HG02588 (cell line): ENCODE results near the gene TMEM120B.
"Not testable (repeated sequence)": the region's sequence is repeated elsewhere in the genome, so short reads cannot be mapped to it uniquely, and the experiment has no call there.

ENCODE experiments used
- ATAC-seq: cut with Tn5 transposase; IDR thresholded peaks from one replicate; pipeline ENCODE4 v1.9.1; 2021; ENCODE audit warnings: mild to moderate bottlenecking, moderate library complexity; ENCODE audit not compliant: unreplicated experiment

TMEM120B gene

DNA sequence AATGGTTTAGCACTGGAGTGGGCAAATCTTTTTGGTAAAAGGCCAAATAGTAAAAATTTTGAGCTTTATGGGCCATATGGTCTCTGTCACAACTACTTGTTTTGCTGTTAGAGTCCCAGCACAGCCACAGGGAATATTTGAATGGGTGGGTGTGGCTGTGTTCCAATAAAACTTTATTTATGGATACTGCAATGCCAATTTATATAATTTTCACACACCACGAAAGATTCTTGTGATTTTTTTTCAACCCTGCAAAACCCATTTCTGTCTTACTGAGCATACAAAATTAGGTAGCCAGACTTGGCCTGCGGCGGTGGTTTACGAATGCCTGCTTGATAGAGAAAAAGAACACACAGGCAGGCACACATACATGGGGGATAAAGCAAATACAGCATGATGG, 28.3 kb downstream of the TMEM120B start:
- no peak for ATAC-seq

DNA sequence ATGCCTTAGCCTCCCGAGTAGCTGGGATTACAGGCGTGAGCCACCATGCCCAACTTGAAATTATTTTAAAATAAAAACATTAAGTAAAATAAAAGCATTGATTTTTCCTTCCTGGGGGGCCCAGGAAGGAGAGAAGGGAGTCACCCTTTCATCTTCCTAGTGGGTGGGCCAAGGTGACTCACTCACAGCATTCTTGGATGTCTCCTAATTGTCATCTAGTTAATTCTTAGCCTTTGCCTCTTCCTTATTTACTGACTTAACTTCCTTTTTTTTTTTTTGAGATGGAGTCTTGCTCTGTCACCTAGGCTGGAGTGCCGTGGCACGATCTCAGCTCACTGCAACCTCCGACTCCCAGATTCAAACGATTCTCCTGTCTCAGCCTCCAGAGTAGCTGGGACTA, 29.2 kb downstream of the TMEM120B start:
- ATAC-seq: no peak

DNA sequence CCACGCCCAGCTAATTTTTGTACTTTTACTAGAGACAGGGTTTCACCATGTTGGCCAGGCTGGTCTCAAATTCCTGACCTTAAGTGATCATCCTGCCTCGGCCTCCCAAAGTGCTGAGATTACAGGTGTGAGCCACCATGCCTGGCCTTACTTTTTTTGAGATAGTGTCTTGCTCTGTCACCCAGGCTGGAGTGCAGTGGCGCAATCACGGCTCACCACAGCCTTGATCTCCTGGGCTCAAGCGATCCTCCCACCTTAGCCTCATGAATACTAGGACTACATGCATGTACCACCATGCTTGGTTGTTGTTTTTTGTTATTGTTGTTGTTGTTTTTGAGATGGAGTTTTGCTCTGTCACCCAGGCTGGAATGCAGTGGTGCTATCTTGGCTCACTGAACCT, 33.0 kb downstream of the TMEM120B start:
- not testable (repeated sequence) for ATAC-seq

DNA sequence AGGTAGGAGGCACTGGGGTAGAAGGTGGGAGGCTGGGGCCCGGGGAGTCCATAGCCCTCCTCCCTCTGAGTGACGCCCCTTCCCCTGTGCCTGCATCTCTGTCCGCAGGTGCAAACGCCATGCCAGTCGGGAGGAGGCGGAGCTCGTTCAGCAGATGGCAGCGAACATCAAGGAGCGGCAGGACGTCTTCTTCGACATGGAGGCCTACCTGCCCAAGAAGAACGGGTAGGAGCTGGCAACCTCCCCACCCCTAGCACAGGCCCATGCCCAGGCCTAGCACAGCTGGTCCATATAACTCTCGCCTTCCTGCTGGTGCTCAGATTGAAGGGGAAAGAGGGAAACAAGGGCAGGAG, 35.6 kb downstream of the TMEM120B start:
- ATAC-seq: no peak

DNA sequence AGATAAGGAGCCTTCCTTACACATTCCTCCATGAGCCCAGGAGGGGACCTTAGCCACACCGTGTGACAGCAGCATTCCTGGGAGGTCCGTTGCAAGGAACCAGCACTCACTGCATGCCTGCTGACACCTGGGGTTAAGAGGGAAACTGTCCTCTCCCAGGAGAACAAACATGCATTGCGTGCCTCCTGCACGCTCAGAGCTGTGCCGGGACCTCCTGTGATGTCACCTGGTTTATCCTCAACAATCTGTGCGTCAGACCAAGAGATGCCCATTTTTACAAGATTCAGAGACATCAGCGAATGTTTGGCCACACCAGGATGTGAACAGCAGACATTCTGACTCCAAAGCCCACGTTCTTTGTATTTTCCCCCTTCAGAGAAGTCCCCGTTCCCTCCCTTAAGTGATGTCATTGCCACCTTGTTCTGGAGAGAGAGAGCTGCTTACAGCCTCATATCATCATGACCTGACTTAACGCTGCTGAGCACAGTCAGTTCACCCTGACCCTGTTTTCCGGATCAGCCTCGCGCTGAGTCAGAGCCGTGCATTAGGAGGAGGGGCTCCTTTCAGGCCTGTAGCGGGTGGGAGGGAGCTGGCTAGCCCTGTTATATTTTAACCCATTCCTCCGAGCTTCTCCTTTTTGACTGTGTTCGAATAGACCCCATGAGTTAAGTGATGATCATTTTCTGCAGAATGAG, 36.2 kb downstream of the TMEM120B start:
- no peak for ATAC-seq

DNA sequence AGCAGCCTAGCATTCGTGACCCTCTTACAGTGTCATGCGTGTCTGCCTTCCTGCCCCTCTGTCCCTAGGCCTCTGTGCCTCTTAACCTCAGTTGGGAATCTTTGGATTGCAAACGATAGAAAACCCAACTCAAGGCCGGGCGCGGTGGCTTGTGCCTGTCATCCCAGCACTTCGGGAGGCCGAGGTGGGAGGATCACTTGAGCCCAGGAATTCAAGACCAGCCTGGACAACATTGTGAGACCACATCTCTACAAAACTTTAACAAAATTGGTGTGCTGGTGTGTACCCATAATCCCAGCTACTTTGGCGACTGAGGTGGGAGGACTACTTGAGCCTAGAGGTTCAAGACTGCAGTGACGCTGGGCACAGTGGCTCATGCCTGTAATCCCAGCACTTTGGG, 36.7 kb downstream of the TMEM120B start:
- ATAC-seq: no peak

DNA sequence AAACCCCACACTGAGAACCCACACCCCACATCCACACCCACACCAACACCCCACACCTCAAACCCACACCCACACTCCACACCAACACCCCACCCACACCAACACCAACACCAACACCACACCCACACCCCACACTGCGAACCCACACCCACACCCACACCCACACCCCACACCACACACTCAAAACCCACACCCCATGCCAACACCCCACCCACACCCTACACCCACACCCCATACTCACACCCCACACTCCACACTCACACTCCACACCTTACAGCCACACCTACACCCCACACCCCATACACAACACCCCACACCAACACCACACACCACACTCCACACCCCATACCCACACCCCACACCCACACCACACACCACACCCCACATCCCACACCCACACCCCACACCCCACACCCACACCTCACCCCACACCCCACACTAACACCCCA, 38.0 kb downstream of the TMEM120B start:
- no peak for ATAC-seq

DNA sequence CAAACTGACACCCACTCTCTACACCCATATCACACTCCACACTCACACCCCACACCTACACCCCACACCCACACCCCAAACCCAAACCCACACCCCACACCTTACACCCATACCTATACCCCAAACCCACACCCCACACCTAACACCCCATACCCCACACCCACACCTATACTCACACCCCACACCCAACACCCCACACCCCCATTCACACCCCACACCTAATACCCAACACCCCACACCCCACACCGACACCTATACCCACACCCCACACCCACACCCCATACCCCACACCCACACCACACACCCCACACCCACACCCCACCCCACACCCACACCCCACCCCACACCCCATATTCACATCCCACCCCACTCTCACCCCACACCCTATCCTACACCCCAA, 38.5 kb downstream of the TMEM120B start:
- ATAC-seq: no peak

DNA sequence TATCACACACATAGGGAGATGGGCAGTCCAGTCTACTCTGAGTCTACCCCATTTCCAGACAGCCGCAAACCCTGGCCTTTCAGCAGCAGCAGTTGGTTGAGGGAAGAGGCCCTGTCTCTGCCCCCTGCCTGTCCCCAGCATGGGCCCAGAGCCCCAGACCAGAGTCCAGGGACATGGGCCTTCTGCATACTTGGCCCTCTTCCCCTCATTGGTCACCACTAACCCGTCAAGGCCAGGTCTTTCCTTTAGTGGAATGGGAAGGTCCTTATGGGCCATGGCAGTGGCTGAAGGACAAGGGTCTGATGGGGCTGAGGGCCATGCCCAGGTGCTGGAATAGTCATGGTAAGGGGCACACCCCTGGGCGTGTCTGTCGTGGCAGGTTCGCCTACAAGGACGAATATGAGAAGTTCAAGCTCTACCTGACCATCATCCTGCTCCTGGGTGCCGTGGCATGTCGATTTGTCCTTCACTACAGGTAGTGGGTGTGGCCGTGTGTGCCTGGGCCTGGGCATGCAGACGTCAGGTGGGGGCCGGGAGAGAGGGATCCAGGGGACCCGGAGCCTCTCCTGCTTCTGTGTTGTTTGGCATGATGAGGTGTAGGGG, 39.3 kb downstream of the TMEM120B start:
- ATAC-seq: no peak

DNA sequence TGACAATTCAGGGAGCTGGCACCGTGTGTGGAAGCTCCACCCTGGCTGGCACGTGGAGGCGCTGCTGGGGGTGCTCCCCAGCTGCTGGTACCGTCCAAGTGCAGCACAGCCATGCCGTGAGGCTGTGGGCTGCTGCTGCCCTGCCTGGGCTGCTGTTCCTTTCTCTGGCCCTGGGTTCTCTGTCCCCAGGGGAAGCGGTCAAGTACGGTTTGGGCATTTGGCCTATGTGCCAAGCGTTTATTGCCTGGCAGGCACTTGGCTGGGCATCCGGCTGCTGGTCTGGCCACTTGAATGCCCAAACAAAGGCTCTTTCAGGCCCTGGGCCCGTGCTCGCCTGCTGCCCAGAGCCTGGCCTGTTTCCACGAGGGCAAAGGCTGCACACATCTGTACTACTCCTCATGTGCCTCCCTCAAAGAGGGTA, 41.3 kb downstream of the TMEM120B start:
- ATAC-seq: no peak

DNA sequence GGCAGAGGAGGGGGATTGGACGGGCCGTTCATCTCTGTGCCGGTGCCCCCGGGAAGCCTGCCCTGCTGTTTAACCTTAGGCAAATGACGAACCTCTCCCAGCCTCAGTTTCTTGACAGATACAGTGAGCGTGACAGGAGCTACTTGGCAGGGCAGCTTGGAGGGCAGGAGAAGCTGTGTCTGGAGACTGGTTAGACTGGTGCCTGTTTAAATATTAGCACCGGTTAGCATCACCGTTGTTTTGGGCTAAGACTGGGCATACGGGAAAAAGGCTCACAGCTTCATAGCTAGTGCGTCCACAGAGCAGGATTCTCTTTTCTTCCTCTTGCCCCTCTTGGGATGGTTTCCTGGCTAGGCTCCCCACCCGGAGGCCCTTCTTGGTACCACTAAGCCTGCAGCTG, 42.3 kb downstream of the TMEM120B start:
- no peak for ATAC-seq

DNA sequence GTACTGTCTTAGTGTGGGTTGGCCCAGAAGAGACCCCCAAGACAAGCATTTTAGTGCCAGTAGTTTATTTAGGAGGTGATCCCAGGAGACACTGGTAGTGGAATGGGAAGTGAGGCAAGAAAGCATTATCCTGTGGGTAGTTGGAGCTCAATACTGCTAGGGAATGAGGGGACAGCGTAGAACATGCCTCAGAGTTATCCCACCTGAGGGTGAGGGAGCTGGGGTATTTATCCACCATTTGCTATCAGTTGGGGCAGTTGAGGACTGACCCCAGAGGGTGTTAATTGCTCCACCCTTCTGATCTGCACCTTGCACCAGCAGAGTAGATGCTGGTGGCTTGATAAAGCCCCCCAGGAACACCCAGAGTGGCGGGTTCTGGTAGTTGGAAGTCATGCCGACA, 43.0 kb downstream of the TMEM120B start:
- ATAC-seq: no peak

DNA sequence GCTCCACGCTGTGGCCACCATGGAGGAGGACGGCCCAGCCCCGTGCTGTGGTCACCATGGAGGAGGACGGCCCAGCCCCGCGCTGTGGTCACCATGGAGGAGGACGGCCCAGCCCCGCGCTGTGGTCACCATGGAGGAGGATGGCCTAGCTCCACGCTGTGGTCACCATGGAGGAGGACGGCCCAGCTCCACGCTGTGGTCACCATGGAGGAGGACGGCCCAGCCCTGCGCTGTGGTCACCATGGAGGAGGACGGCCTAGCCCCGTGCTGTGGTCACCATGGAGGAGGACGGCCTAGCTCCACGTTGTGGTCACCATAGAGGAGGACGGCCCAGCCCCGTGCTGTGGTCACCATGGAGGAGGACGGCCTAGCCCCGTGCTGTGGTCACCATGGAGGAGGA, 46.0 kb downstream of the TMEM120B start:
- ATAC-seq: not testable (repeated sequence)

DNA sequence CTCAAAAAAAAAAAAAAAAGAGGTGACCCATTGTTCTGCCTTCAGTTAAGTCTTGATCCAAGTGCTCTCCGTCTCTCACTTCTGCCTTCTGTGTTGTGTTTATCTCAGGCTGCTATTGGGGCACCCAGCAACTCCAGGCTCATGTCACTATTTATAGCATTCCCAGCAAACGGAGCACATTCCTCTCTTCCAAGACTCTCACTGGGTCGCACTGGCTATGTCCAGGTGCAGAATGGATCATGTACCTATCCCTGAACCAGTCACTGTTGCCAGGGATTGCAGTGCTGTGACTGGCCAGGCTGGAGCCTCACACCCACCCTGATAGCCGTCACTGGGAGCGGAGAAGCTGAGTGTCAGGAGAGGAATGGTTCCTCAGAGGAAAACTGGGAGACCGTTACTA, 49.7 kb downstream of the TMEM120B start:
- no peak for ATAC-seq

DNA sequence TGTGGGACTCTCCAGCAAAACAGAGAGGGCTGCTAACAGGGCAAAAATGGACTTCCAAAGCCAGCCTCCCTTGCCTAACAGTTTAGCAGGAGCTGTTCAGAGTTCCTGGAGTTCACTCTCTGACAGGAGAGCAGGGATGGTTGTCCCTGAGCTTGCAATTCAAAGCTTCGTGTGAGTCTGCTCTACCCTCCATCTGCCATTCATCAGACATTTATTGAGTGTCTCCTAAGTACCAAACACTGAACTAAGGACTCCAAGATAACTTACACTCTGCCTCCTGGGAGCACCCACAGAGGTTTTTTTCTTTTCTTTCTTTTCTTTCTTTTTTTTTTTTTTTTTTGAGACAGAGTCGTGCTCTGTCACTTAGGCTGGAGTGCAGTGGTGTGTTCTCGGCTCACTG, 52.3 kb downstream of the TMEM120B start:
- no peak for ATAC-seq

DNA sequence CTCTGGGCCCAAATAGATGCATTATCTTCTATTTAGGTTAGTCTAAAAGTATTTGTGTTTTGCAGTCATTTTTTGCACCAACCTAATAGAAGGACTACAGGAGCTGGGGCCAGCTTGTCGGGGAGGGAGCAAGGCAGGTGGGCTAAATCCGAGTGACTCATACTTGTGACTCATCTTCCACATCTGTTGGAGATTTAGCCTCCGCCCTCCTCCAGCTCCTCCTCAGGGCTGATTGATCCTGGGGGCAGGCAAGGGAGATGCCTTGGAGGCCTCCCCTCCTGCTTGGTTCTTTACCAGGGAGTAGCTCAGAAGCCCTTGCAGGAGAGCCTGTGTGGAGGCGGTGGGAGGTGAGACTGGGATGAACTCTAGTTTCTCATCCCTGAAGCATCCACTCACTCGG, 53.0 kb downstream of the TMEM120B start:
- no peak for ATAC-seq

DNA sequence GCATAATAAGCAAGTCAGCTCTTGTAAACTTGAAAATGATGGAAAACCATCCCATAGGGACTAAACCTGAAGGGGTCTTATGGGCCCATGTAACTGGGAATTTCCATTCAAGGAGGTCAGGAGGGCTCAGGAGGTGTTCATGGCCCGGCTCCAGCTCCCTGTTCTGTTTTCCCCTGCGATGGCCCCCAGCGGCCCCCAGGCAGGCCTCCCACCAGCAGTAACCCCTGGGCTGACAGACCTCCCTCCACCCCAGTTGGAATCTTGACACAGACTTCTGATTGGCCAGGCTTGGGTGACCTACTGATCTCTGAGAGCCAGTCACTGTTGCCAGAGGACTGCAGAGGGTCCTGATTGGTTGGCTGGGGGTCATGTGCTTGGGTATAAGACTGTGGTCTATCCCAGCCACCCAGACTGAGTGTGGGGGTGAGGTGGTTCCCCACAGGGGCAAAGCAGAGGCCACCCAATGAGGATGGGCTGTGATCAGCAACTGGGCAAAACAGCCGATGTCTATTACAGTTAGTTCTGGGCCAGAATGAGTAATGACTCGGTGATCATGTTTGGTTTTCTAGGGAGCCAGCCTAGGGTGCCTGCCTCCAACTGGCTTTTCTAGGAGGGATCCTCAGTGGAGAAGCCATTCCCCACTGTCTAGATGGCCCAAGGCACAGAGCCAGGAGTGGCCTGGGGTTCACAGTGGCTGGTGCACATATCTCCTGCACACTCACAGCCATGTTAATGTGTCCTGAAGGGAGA, 53.9 kb downstream of the TMEM120B start:
- ATAC-seq: no peak

DNA sequence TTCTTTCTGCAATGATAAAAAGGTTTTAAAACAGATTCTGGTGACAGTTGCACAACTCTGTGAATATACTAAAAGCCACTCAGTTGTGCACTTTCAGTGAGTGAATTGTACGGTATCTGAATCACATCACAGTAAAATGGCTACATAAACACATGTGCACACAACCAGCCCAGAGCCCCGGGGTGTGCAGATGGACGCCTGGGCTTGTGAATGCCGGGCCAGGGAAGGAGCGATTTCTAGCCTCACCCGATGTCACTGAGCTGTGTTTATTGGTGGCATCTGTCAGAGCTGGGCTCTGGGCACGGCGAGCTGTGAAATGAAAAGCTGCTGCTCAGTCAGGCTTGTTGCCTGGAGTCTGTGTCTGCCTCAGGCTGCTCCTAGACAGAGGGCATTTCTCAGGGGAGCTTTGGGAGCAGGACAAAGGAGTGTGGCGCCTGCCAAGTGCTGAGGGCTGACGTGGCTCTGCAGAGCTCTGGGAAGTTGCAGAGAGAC, 55.0 kb downstream of the TMEM120B start:
- ATAC-seq: no peak

DNA sequence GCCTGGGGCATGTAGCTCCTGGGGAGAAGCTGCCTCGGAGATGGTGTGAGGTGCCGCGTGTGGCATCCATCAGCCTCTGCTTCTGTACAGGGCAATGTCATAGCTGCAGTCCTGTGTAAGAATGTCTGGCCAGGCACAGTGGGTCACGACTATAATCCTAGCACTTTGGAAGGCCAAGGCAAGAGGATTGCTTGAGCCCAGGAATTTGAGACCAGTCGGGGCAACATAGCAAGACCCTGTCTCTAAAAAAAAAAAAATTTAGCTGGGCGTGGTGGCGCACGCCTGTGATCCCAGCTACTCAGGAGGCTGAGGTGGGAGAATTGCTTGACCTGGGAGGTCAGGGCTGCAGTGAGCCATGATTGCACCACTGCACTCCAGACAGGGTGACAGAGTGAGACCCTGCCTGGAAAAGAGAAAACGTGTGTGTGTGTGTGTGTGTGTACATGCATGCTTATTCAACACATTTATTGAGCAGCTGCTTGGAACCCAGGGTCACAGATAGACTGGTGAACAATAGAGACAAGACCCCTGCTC, 56.8 kb downstream of the TMEM120B start:
- no peak for ATAC-seq

DNA sequence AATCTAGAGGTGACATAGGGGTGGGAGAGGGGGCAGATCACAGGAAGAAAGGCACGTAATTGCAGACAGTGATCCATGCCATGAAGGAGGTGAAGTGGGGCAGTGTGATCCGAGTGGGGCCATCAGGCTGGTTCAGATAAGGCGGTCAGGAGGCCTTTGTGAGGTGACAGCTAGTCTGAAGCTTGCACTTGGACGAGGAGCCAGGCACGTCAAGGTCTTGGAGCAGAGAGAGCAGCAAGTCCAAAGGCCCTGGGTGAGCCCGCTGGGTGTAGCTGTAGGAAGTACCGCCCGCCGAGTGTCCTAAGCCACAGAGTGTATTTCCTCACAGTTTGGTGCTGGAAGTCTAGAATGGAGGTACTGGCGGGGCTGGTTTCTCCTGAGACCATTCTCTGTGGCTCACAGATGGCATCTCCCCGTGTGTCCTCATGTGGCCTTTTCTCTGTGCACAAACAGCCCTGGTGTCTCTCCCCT, 57.3 kb downstream of the TMEM120B start:
- no peak for ATAC-seq

DNA sequence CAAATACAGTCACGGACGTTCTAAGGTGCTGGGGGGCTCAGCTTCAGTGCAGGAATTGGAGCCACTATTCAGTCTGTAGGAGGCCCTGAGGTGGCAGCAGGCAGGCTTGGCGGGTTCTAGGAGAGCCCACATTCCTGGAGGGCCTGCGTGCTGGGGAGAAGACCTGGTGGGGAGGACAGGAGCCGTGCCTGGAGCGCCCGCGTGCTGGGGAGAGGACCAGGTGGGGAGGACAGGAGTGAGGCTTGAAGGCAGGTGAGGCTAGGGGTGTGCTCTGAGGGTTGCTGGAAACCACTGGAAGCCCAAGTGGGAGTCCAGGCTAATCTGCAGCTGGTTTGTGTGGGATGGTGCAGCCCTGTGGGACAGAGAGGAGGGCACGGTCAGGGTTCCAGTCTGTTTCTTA, 57.8 kb downstream of the TMEM120B start:
- no peak for ATAC-seq
